DND-41 (cell line): ENCODE data around the gene WNT3.

Experiments
- CTCF ChIP-seq: IDR thresholded peaks from 2 replicates; pipeline ENCODE4 v1.5.1; 2012; ENCODE audit warnings: borderline replicate concordance, low read length, moderate library complexity, mild to moderate bottlenecking; ENCODE audit not compliant: poor library complexity, severe bottlenecking; ENCODE audit errors: extremely low read depth
- EZH2 ChIP-seq: IDR thresholded peaks from 3 replicates; pipeline ENCODE4 v1.6.1; 2012; ENCODE audit warnings: borderline replicate concordance, low read depth, mild to moderate bottlenecking, moderate library complexity, low read length, inconsistent platforms; ENCODE audit not compliant: severe bottlenecking

- TF ChIP-seq CTCF (peak; percentile 39), EZH2 (no peak)
Measured at GRCh38 chr17:46822388-46822921, 4.0 kb upstream of the WNT3 start.
